IPS-NIHi7 (cell line): ENCODE measurements around the gene SYT9.

Experiments
- DNase-seq: peaks from one replicate; pipeline ENCODE4 v3.0.0; 2012; ENCODE audit warnings: mixed read lengths; ENCODE audit errors: extremely low spot score

The SYT9 gene

GRCh38 chr11:7423946-7424345 is 172.2 kb downstream of the SYT9 start:
- no peak for DNase-seq

- DNase-seq = no peak
These were observed 176.0 kb downstream of the SYT9 start for GRCh38 chr11:7427733-7428132.

DNA sequence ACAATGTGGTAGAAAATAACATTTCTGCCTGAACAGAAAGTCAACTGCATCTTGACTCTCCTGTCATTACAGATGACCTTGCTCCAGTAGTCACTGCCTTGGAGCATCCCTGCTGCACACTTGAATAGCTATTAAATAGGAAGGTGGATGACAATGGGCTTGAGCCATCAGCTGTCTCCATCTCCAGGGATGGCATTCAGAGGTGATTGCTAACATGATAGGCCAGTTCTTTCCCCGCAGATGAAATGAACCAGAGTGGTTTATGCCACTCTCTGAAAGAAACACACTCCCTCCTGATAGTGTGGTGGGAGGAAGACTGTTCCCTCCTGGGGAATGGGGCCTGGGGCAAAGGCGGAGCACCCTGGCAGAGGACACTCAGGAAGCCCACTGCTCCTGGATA is 176.5 kb downstream of the SYT9 start:
- DNase-seq = no peak

DNA sequence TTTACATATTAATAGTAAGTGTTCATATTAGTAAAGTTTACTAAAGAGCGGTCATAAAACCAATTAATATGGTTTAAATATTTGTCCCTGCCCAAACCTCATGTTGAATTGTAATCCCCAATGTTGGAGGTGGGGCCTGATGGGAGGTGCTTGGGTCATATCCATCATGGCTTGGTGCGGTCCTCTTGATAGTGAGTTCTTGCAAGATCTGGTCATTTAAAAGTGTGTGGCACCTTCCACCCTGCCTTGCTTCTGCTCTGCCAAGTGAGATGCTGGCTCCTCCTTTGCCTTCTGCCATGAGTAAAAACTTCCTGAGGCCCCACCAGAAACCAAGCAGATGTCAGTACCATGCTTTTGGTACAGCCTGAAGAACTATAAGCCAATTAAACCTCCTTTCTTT is 178.8 kb downstream of the SYT9 start:
- no peak for DNase-seq

- no peak for DNase-seq
These were observed 183.5 kb downstream of the SYT9 start for GRCh38 chr11:7435176-7435575.

DNA sequence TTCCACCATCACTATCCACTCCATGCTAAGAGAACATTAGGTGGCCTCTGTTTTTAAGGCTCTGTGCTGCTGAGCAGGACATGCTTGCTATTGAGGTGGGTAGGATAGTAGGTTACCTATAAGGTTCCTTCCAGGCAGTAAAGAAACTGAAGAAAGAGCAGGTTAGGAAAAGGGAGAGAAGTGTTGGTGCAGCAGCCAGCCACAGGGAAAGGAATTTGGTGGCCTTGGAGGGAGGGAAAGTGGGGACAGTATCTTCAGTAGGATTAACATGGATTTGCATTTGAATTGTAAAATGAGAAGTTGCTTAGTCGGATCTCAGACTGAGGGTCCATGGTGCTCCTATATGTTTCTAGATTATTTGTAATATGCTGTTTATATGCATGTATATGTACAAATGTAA is 184.4 kb downstream of the SYT9 start:
- DNase-seq = no peak

- DNase-seq = no peak
These were observed 185.0 kb downstream of the SYT9 start for GRCh38 chr11:7436657-7437056.

- no peak for DNase-seq
These were observed 186.0 kb downstream of the SYT9 start for GRCh38 chr11:7437696-7438095.

DNA sequence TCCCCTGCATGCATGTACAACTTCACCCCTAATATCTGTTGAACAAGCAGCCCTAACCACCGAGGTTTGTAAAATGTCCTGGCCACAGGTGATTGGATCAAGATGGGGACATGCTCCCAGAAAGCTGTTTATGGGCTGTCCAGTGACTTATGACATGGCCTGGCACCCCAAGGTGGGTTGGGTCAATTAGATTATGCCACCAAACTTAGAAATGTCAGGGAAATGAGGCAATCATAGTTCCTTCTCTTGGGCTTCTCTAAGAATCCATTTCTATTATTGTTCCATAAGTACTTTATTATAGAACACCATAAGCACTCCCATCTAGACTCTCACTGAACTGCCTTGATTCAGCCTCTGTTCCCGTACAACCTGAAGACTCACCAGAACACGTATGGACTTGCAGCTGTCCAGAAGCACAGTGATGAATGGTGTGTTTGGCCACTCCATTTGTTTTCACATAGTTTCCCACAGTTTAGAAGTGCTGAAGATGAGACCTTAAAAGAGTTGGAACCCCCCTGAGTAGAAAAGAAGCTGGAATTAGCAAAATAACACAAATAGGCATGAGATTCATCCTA is 188.1 kb downstream of the SYT9 start:
- no peak for DNase-seq

DNA sequence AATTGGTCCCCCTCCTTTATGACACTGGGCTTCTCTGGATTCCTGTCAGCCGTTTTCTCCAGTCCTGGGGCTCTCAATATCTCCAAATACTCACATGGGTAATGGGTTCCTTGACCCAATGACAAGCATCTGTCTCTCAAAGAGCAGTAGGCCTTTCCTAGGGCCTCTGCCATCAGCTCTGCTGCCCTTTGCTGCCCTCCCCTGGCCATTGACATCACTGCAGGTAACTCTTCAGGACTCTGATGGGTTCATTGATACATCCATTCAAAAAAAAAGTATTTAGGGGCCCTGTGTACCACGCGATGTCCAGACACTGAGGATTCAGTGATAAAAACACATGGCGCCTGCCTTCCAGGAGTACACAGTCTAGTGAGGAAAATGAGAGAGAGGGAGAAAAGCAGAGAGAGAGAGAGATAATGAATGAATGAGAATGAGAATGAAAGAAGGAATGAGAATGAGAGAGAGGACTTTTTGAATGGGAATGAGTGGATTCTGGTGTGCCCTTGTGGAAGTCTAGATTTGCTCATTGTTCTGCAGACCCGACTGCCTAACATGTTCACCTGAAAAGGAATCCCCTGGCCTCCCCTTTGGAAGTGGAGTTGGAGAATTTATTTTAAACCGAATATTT is 191.0 kb downstream of the SYT9 start:
- peak; percentile 83 for DNase-seq

DNA sequence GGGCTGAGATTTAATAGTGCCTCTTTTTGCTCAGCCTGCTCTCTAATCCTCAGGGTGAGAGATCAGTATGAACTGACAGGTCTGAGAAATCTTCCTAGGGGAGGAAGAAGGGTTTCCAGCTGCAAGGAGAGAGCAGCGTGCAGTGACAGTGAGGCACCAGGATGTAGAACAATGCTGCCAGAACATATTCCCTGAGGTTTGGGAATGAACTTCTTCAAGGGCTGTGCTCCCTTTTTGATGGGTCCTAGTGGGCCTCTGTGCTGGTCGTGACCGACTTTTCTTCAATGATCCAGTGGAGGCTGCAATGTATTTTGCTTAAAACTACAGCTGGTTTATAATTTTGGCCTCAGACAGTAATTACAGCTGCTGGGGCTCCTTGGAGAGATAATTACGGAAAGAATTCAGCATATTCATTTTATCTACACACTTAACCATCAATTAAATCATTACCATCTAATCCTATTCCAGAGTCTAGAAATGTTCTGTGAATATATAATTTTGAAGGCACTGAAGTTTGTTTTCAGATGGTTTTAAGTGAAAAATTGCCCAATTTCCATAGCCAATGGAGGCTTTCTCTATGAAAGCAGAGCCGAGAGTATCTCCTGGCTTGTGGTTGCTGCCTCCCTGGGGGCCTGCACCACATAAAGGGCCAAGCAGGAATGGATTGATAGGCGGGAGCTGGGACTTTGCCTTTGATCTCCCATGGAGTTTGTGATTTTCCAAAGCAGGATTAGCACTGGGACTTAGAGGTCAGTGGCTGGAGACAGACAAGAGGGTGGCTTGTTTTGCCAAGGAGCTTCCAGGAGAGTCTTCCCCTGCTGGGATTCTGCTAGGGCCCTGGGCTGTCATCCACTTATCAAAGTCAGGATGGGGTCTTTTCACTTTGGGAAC is 192.6 kb downstream of the SYT9 start:
- peak; percentile 37 for DNase-seq

- no peak for DNase-seq
These were observed 193.9 kb downstream of the SYT9 start for GRCh38 chr11:7445564-7445963.

DNA sequence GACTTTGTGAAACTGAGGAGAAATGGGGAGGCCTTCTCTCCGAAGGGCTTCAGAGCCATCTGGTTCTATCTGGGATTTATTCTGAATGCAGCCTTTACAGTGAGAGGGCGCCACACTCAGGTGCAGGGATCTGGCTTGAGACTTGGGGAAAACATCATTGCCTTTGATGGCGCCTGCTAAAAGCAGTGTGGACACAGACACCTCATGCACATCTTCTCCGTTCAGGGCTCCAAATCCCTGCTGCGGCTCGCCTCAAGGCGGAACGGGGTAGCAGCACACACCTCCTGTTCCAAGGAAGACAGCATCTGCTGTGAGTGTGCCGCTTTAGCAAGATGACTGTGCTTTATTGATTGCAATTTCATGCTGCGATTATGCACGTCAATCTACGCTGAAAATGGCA is 196.5 kb downstream of the SYT9 start:
- DNase-seq = peak; percentile 59

DNA sequence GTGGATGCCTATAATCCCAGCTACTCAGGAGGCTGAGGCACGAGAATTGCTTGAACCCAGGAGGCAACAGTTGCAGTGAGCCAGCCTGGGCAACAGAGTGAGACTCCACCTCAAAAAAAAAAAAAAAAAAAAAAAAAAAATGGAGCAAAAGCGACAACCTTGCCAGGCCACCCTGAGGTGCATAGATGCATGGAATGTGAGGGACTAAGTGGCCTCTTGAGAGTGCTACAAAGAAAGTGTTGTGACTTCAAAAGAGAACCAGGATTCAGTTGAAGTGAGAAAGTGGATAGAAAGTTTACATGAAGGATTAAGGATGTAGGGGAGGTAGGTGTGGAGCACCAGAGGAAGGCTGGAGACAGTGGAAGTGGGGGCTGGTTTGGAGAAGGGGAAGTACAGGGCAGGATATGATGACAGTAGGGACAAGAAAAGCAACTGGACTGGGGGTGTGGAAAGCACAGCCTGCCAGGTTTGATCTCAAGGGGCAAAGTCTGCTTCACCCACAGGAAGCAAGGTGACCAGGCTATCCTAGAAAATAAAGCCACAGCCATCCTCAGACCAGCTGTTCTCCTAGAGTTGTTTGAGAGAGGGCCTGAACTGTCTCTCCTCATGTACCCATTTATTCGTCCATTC is 197.6 kb downstream of the SYT9 start:
- no peak for DNase-seq

DNA sequence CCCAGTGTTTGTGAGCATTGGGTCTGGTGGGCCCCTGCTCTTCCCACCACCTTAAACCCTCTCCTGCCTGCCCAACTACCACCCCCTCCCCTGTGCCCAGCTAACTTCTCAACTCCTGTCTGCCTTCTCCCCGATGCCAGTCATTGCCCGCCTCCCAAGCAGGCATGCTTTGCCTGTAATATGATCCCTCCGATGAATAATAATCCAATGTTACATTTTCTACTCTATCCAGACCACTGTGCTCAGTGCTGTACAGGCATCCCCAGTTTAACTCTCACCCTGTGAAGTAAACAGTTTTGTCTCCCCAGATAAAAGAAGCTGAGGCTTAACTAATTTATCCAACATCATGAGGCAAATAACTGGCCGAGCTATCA is 198.1 kb downstream of the SYT9 start:
- DNase-seq = no peak

GRCh38 chr11:7450836-7451235 is 199.1 kb downstream of the SYT9 start:
- no peak for DNase-seq

DNA sequence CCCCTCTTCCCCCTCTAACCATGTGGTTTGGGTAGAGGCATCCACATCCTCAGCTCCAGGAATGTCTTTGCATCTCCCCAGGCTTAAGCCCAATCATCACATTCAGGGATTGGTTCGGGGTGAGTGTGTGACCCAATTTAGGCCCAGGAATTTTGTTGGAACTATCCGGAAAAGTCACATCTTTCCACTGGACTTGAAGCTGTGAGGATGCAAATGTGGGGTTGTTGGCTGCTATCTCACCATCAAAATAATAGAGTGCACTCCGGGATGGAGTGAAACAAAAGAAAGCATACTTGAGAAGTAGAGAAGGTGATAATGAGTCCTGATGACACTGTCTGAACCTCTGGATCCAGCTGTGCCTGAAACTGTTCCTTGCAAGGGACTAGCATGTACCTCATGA is 199.8 kb downstream of the SYT9 start:
- DNase-seq = no peak

GRCh38 chr11:7451952-7452494 is 200.3 kb downstream of the SYT9 start:
- no peak for DNase-seq

GRCh38 chr11:7454854-7455253 is 203.2 kb downstream of the SYT9 start:
- DNase-seq = no peak

GRCh38 chr11:7457211-7457610 is 205.5 kb downstream of the SYT9 start:
- DNase-seq = no peak

- no peak for DNase-seq
These were observed 211.0 kb downstream of the SYT9 start for GRCh38 chr11:7462706-7463105.

- DNase-seq = no peak
These were observed 215.9 kb downstream of the SYT9 start for GRCh38 chr11:7467652-7468051.
